Hematopoietic multipotent progenitor cell (in vitro differentiated cells): ENCODE results near the gene CCL15. TPM values are rescaled to one million over a fixed set of nuclear protein-coding genes. Genes with fewer than 3 reads are reported as not detected.

Experiments
- DNase-seq, 3 donors: peaks; one replicate each; pipeline ENCODE4 v3.0.0-alpha.2; 2011 to 2015; ENCODE audit warnings: low read depth in 2 of 3, low spot score in 2 of 3
- total RNA-seq: library from RNA; depleted of rRNA; stranded (reverse); fragments of >200 nt; gene quantifications from one replicate; pipeline ENCODE4 v1.2.3, GENCODE V29; 2012

The CCL15 gene
- total RNA-seq, 1 donor = not detected

- no peak for DNase-seq
These were observed 52.0 kb downstream of the CCL15 start for GRCh38 chr17:35949401-35949800.

GRCh38 chr17:35948092-35948491 lies 53.3 kb downstream of the CCL15 start:
- no peak for DNase-seq

Other genes starting within 250 kb of the CCL15 start
- gene GAS2L2, start 248.3 kb downstream of the CCL15 start, total RNA-seq = 0.54 TPM
- gene C17orf50, start 240.7 kb downstream of the CCL15 start, total RNA-seq = 0.27 TPM
- gene MMP28, start 205.9 kb downstream of the CCL15 start, total RNA-seq = 33.4 TPM
- gene TAF15, start 192.1 kb downstream of the CCL15 start, total RNA-seq = 61.4 TPM
- gene HEATR9, start 132.7 kb downstream of the CCL15 start, total RNA-seq = not detected
- gene CCL5, start 121.2 kb downstream of the CCL15 start, total RNA-seq = 1.3 TPM
- 0.54 TPM for gene RDM1, start 70.8 kb downstream of the CCL15 start, total RNA-seq
- not detected for gene LYZL6, start 57.8 kb downstream of the CCL15 start, total RNA-seq
- gene CCL16, start 20.1 kb downstream of the CCL15 start, total RNA-seq = not detected
- not detected for gene CCL14, start 14.8 kb downstream of the CCL15 start, total RNA-seq
- 0.81 TPM for gene CCL23, start 16.4 kb upstream of the CCL15 start, total RNA-seq
- not detected for gene CCL18, start 62.7 kb upstream of the CCL15 start, total RNA-seq
- gene CCL3, start 88.6 kb upstream of the CCL15 start, total RNA-seq = 1.6 TPM
- gene CCL4, start 102.3 kb upstream of the CCL15 start, total RNA-seq = 1.6 TPM
- gene TBC1D3B, start 175.1 kb upstream of the CCL15 start, total RNA-seq = 1.1 TPM
- gene CCL3L1, start 195.2 kb upstream of the CCL15 start, total RNA-seq = 0.54 TPM
- not detected for gene CCL4L2, start 209.5 kb upstream of the CCL15 start, total RNA-seq